GM23248 (cell line): ENCODE measurements around the gene USP17L26.
"Not testable (repeated sequence)": the region's sequence is repeated elsewhere in the genome, so short reads cannot be mapped to it uniquely, and the experiment has no call there.

ENCODE experiments used
- EZH2 ChIP-seq: fragments of 200-600 bp; sonication (generic); IDR thresholded peaks from 2 replicates; pipeline ENCODE4 v1.6.1; 2018; ENCODE audit warnings: antibody characterized with exemption, mild to moderate bottlenecking; ENCODE audit not compliant: insufficient read depth, poor library complexity, severe bottlenecking
- EZH2phosphoT487 ChIP-seq: fragments of 200-600 bp; sonication (generic); IDR thresholded peaks from 2 replicates; pipeline ENCODE4 v1.6.1; 2018; ENCODE audit warnings: antibody characterized with exemption, moderate library complexity, mild to moderate bottlenecking, low read depth; ENCODE audit not compliant: insufficient read depth

DNA sequence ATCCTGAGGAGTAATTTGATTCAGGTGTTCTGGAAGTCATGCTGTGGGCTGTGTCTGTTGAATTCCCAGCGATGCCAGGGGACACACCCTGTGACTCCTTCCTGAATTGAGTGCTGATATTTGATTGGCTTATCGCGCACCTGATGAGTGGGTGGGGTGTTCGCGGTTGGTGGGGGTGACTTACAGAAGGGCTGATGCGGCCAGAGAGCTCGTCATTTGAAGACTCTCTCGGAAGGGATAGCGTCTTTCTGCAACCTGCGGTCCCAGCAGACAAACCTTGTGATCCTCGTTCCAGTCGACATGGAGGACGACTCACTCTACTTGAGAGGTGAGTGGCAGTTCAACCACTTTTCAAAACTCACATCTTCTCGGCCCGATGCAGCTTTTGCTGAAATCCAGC lies 4.6 kb downstream of the USP17L26 start, which contains the start of gene USP17L5:
- TF ChIP-seq EZH2, EZH2phosphoT487: not testable (repeated sequence)
